H9 (cell line): ENCODE data around the gene GSTA5. TPM values are rescaled to one million over a fixed set of nuclear protein-coding genes. Genes with fewer than 3 reads are reported as not detected.

Source experiments
- DNase-seq: peaks from one replicate; pipeline ENCODE4 v3.0.0-alpha.2; 2017
- H2AFZ ChIP-seq: one replicate; pipeline ENCODE4 v1.6.1; 2013; ENCODE audit warnings: mild to moderate bottlenecking, low read length, control low read depth, moderate library complexity
- H2AK5ac ChIP-seq: 2 replicates; pipeline ENCODE4 v1.6.1; 2013; ENCODE audit warnings: low read length, control low read depth, mixed read lengths; ENCODE audit not compliant: insufficient read length
- H2BK120ac ChIP-seq: one replicate; pipeline ENCODE4 v1.6.1; 2013; ENCODE audit warnings: low read depth, mild to moderate bottlenecking, low read length, control low read depth, inconsistent platforms; ENCODE audit not compliant: poor library complexity, severe bottlenecking
- H2BK12ac ChIP-seq: 2 replicates; pipeline ENCODE4 v1.6.1; 2013; ENCODE audit warnings: low read length, control low read depth, mixed read lengths, low read depth; ENCODE audit not compliant: insufficient read length
- H2BK15ac ChIP-seq: 2 replicates; pipeline ENCODE4 v1.6.1; 2013; ENCODE audit warnings: low read depth, low read length, control low read depth
- H2BK20ac ChIP-seq: one replicate; pipeline ENCODE4 v1.6.1; 2013; ENCODE audit warnings: low read depth, mild to moderate bottlenecking, low read length, control low read depth, inconsistent platforms; ENCODE audit not compliant: poor library complexity, severe bottlenecking
- H2BK5ac ChIP-seq: 2 replicates; pipeline ENCODE4 v1.6.1; 2013; ENCODE audit warnings: low read length, control low read depth, mixed read lengths; ENCODE audit not compliant: insufficient read length
- H3K14ac ChIP-seq: 2 replicates; pipeline ENCODE4 v1.6.1; 2013; ENCODE audit warnings: low read length, control low read depth; ENCODE audit not compliant: insufficient read depth
- H3K18ac ChIP-seq: 2 replicates; pipeline ENCODE4 v1.6.1; 2013; ENCODE audit warnings: low read depth, mild to moderate bottlenecking, mixed read lengths, low read length, control low read depth; ENCODE audit not compliant: insufficient read length
- H3K23ac ChIP-seq: 2 replicates; pipeline ENCODE4 v1.6.1; 2013; ENCODE audit warnings: low read length, control low read depth, mixed read lengths, low read depth; ENCODE audit not compliant: insufficient read length
- H3K23me2 ChIP-seq: 2 replicates; pipeline ENCODE4 v1.6.1; 2013; ENCODE audit warnings: low read depth, mild to moderate bottlenecking, mixed read lengths, low read length, control low read depth; ENCODE audit not compliant: insufficient read length, poor library complexity, severe bottlenecking
- H3K27ac ChIP-seq: 2 replicates; pipeline ENCODE4 v1.5.1; 2013; ENCODE audit warnings: low read length, control low read depth, mixed read lengths, low read depth; ENCODE audit not compliant: insufficient read length
- H3K27me3 ChIP-seq: 2 replicates; pipeline ENCODE4 v1.6.1; 2013; ENCODE audit warnings: low read length, control low read depth, inconsistent platforms; ENCODE audit not compliant: insufficient read depth
- H3K4ac ChIP-seq: 2 replicates; pipeline ENCODE4 v1.6.1; 2013; ENCODE audit warnings: low read depth, mild to moderate bottlenecking, control low read depth, inconsistent platforms, low read length, moderate library complexity
- H3K4me1 ChIP-seq: 2 replicates; pipeline ENCODE4 v1.6.1; 2013; ENCODE audit warnings: low read length, control low read depth, inconsistent platforms; ENCODE audit not compliant: insufficient read depth
- H3K4me2 ChIP-seq: 2 replicates; pipeline ENCODE4 v1.6.1; 2013; ENCODE audit warnings: low read length, control low read depth, mixed read lengths; ENCODE audit not compliant: insufficient read length, insufficient read depth
- H3K56ac ChIP-seq: 2 replicates; pipeline ENCODE4 v1.6.1; 2013; ENCODE audit warnings: low read depth, mild to moderate bottlenecking, mixed read lengths, low read length, control low read depth; ENCODE audit not compliant: insufficient read length
- H3K79me1 ChIP-seq: 2 replicates; pipeline ENCODE4 v1.6.1; 2013; ENCODE audit warnings: low read depth, mild to moderate bottlenecking, moderate library complexity, low read length, control low read depth, inconsistent platforms; ENCODE audit not compliant: insufficient read depth, poor library complexity, severe bottlenecking
- H3K79me2 ChIP-seq: 2 replicates; pipeline ENCODE4 v1.6.1; 2013; ENCODE audit warnings: low read length, control low read depth, inconsistent platforms; ENCODE audit not compliant: insufficient read depth
- H3K9ac ChIP-seq: 2 replicates; pipeline ENCODE4 v1.6.1; 2013; ENCODE audit warnings: low read length, control low read depth, mixed read lengths; ENCODE audit not compliant: insufficient read length; ENCODE audit errors: extremely low read depth
- H3K9me3 ChIP-seq: one replicate; pipeline ENCODE4 v1.6.1; 2013; ENCODE audit warnings: low read depth, low read length, inconsistent platforms; ENCODE audit not compliant: control insufficient read depth
- H3T11ph ChIP-seq: one replicate; pipeline ENCODE4 v1.6.1; 2013; ENCODE audit warnings: mild to moderate bottlenecking, low read length, control low read depth, inconsistent platforms
- H4K20me1 ChIP-seq: one replicate; pipeline ENCODE4 v1.6.1; 2013; ENCODE audit not compliant: control insufficient read depth, insufficient read length, insufficient read depth
- H4K5ac ChIP-seq: 2 replicates; pipeline ENCODE4 v1.6.1; 2013; ENCODE audit warnings: low read depth, mild to moderate bottlenecking, mixed read lengths, low read length, control low read depth; ENCODE audit not compliant: insufficient read length
- H4K8ac ChIP-seq: replicated peaks from 2 replicates; pipeline ENCODE4 v1.6.1; 2013; ENCODE audit warnings: low read length, control low read depth, mixed read lengths, low read depth; ENCODE audit not compliant: insufficient read length
- H4K91ac ChIP-seq: 2 replicates; pipeline ENCODE4 v1.6.1; 2013; ENCODE audit warnings: low read depth, mild to moderate bottlenecking, moderate library complexity, mixed read lengths, low read length, control low read depth; ENCODE audit not compliant: insufficient read length
- H3K27ac Mint-ChIP-seq, 3 experiments: 2 replicates in 2 of 3; 3 replicates in 1 of 3; pipeline ENCODE4 v1.8.0; 2020 to 2021; ENCODE audit warnings: mixed read lengths in 3 of 3, mild to moderate bottlenecking in 1 of 3, moderate library complexity in 1 of 3
- H3K27me3 Mint-ChIP-seq: 2 replicates; pipeline ENCODE4 v1.8.0; 2021; ENCODE audit warnings: low read depth, mild to moderate bottlenecking, moderate library complexity, mixed read lengths
- H3K36me3 Mint-ChIP-seq, 3 experiments: 2 replicates in 2 of 3; 3 replicates in 1 of 3; pipeline ENCODE4 v1.8.0; 2020 to 2021; ENCODE audit warnings: low read depth in 3 of 3, mixed read lengths in 3 of 3; ENCODE audit not compliant: insufficient read depth in 1 of 3
- H3K4me1 Mint-ChIP-seq, 2 experiments: 2 replicates each; pipeline ENCODE4 v1.8.0; 2020; ENCODE audit warnings: mixed read lengths in 2 of 2
- H3K4me3 Mint-ChIP-seq, 2 experiments: 2 replicates in 1 of 2; 3 replicates in 1 of 2; pipeline ENCODE4 v1.8.0; 2020 to 2021; ENCODE audit warnings: mild to moderate bottlenecking in 2 of 2, mixed read lengths in 2 of 2, moderate library complexity in 1 of 2
- H3K9me3 Mint-ChIP-seq, 2 experiments: 2 replicates in 1 of 2; 3 replicates in 1 of 2; pipeline ENCODE4 v1.8.0; 2020; ENCODE audit warnings: mild to moderate bottlenecking in 2 of 2, mixed read lengths in 2 of 2, moderate library complexity in 1 of 2
- WGBS: extraction: QIAGEN DNeasy Blood & Tissue Kit; methylation state at CpG from one replicate; pipeline ENCODE4 v1.1.7; 2013; ENCODE audit warnings: missing lambda C conversion rate, low lambda C conversion rate, mixed read lengths; ENCODE audit not compliant: insufficient read length; ENCODE audit errors: extremely low coverage; 5-methylcytosine and 5-hydroxymethylcytosine counted together
- total RNA-seq: library from RNA; stranded (reverse); gene quantifications from 2 replicates; pipeline ENCODE4 v1.2.1, GENCODE V29; 2021
- TF ChIP-seq, protein P1 (sequence below): fragments of 200-600 bp; sonication (generic); conservative IDR thresholded peaks from 3 replicates; pipeline ENCODE4 v1.8.0; 2021; ENCODE audit warnings: antibody characterized with exemption, mild to moderate bottlenecking

The GSTA5 gene
- total RNA-seq, 1 experiment from 2014 or later = not detected

DNA sequence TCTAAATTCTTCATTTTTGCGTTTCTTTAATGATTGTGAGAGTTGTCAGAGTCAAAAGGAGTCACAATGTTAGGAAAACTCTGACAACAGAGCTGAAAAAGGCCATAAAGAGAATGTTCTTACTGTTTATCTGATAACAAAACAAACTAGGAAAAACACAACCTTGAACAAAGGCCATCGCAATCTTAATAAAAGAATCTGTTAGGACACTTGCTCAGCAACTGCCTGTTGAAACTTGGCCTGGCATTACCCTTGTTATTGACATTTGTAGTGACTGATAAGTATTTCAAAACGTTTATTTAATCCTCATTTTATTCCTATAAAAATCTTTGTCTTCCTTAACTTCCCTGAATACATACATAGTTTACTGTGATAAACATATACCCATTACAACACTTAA lies 52.7 kb downstream of the GSTA5 start:
- Histone ChIP-seq H3K4me2 (no peak overlapping the region), H2AFZ (no peak overlapping the region)
- H3K27ac Mint-ChIP-seq = no peak overlapping the region

More for the DNA sequence above, 52.7 kb downstream of the GSTA5 start:
- Histone ChIP-seq H3K9ac (no peak overlapping the region), H3K56ac (no peak overlapping the region), H2BK120ac (no peak overlapping the region), H3K9me3 (no peaks in the 10 kb centered on the region), H4K91ac (no peak overlapping the region), H2BK5ac (no peak overlapping the region), H2AK5ac (no peak overlapping the region), H2BK12ac (no peak overlapping the region), H3K23ac (no peak overlapping the region), H2BK20ac (no peak overlapping the region), H3K4me1 (no peaks in the 10 kb centered on the region), H3K27me3 (no peaks in the 10 kb centered on the region), H3K79me2 (no peaks in the 10 kb centered on the region), H3K4ac (no peak overlapping the region), H4K5ac (no peak overlapping the region), H4K20me1 (no peaks in the 10 kb centered on the region), H3K27ac (no peak overlapping the region), H3K14ac (no peak overlapping the region), H3K18ac (no peak overlapping the region), H3K79me1 (no peaks in the 10 kb centered on the region), H4K8ac (no peak overlapping the region), H2BK15ac (no peak overlapping the region), H3K23me2 (no peaks in the 10 kb centered on the region), H3T11ph (no peak overlapping the region)
- WGBS = no CpG with 5 or more reads among the region's 3 CpGs
- TF ChIP-seq, protein P1, sequence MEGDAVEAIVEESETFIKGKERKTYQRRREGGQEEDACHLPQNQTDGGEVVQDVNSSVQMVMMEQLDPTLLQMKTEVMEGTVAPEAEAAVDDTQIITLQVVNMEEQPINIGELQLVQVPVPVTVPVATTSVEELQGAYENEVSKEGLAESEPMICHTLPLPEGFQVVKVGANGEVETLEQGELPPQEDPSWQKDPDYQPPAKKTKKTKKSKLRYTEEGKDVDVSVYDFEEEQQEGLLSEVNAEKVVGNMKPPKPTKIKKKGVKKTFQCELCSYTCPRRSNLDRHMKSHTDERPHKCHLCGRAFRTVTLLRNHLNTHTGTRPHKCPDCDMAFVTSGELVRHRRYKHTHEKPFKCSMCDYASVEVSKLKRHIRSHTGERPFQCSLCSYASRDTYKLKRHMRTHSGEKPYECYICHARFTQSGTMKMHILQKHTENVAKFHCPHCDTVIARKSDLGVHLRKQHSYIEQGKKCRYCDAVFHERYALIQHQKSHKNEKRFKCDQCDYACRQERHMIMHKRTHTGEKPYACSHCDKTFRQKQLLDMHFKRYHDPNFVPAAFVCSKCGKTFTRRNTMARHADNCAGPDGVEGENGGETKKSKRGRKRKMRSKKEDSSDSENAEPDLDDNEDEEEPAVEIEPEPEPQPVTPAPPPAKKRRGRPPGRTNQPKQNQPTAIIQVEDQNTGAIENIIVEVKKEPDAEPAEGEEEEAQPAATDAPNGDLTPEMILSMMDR = no peak
- H3K4me3 Mint-ChIP-seq = no peak overlapping the region
- no peak for DNase-seq
- H3K9me3 Mint-ChIP-seq = peaks cover 7 to 17% of the 10 kb centered on the region in 2 experiments; a peak in 4 of 5 replicates
- H3K27me3 Mint-ChIP-seq = no peaks in the 10 kb centered on the region
- H3K36me3 Mint-ChIP-seq = peaks cover 3 to 9% (median 5%) of the 10 kb centered on the region in 3 experiments; a peak in 6 of 7 replicates
- H3K4me1 Mint-ChIP-seq = peaks cover 0 to 8% of the 10 kb centered on the region in 2 experiments; a peak in 2 of 4 replicates
